ENCODE data around the gene CYP2E1.
"Not testable (repeated sequence)": the region's sequence is repeated elsewhere in the genome, so short reads cannot be mapped to it uniquely, and the experiment has no call there.

The CYP2E1 gene

DNA sequence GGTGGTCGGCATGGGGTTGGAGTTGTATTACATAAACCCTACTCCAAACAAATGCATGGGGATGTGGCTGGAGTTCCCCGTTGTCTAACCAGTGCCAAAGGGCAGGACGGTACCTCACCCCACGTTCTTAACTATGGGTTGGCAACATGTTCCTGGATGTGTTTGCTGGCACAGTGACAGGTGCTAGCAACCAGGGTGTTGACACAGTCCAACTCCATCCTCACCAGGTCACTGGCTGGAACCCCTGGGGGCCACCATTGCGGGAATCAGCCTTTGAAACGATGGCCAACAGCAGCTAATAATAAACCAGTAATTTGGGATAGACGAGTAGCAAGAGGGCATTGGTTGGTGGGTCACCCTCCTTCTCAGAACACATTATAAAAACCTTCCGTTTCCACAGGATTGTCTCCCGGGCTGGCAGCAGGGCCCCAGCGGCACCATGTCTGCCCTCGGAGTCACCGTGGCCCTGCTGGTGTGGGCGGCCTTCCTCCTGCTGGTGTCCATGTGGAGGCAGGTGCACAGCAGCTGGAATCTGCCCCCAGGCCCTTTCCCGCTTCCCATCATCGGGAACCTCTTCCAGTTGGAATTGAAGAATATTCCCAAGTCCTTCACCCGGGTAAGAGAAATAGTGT lies at the start of gene CYP2E1:
CYP2E1 (plus strand) TSS at position 407 of the 632 bp plus-strand sequence; CDS start at position 440, 33 bp downstream.
- no peak for DNase-seq

DNA sequence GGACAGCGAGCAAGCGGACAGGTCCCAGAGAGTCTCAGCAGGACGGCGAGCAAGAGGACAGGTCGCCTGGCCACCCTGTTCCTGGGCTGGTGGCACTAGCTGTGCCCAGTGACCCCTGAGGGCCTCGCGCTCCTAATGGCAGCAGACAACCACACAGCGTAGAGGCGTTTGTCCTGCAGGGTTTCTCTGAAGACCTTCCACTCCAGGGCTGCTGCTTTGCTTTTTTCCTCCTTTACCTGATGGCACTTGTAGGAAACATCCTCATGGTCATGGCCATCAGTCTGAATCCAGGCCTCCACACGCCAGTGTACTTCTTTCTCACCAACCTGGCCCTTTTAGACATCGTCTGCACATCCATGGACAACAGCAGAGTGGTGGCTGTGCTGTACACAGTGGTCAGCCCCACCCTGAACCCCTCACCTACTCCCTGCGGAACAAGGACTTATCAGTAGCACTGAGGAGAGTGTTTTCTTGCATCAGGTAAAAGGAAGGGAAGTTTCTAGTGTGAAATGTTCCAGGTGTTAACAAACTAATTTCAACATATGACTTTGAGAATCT lies 46.0 kb upstream of the CYP2E1 start:
- no peak for DNase-seq

DNA sequence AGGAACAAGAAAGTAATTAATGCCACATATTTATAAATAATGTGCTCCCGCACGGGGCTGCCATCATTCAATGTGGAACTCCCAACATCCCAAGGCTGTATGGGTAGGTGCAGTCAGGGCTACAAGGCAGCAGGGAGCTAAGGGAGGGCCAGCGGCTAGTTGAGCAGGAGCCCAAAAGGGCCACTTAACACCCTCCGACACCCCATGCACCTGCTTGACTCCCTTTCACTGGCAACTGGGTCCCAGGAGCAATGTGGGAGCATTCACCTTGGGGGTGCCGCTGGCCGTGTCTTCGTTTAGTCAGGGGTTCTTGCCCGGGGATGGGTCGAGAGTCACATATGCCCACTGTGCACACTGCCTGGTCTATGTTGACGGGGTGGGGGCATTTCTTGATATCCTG lies 45.5 kb upstream of the CYP2E1 start:
- no peak for DNase-seq

DNA sequence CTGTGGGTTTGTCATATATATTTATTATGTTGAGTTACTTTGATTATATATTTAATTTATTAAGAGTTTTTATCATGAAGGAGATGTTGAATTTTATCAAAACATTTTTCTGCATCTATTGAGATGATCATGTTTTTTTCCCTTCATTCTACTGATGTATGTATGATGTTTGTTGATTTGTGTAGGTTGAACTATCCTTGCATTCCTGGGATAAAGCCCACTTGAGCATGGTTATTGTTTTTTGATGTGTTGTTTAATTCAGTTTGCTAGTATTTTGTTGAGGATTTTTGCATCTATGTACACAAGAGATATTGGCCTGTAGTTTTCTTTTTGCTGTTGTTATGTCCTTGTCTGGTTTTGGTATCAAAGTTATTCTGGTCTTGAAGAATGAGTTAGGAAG lies 42.3 kb upstream of the CYP2E1 start:
- DNase-seq, result no peak

DNA sequence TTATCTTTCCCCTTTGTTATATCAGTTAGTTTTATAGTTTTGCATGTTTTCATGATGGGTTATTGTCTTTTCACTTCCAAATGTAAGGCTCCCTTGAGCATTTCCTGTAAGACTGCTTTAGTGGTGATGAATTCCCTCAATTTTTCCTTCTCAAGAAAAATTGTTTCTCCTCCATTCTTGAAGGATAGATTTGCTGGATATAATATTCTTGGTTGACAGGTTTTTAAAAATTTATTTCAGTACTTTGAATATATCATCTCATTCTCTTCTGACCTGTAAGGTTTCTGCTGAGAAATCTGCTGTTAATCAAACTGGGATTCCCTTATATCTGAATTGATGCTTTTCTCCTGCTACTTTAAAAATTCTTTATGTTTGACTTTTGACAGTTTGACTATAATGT lies 40.1 kb upstream of the CYP2E1 start:
- no peak for DNase-seq

DNA sequence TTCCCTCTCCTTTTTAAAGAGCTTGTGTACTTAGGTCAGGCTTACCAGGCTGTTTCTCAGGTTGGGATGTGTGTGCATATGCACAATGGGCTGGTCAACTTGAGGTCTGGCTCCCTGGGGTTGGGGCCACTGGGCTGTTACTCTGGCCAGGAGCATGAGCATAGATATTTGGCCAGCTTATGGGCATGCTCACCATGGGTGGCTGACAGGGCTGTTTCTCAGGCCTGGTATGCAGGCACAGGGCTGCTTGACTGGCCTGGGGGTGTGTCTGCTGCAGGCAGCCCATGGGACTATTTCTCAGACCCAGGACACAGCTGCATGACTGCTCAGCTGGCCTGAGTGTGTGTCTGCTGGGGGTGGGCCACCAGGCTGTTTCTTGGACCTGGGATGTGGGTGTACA lies 38.8 kb upstream of the CYP2E1 start:
- DNase-seq, result no peak

DNA sequence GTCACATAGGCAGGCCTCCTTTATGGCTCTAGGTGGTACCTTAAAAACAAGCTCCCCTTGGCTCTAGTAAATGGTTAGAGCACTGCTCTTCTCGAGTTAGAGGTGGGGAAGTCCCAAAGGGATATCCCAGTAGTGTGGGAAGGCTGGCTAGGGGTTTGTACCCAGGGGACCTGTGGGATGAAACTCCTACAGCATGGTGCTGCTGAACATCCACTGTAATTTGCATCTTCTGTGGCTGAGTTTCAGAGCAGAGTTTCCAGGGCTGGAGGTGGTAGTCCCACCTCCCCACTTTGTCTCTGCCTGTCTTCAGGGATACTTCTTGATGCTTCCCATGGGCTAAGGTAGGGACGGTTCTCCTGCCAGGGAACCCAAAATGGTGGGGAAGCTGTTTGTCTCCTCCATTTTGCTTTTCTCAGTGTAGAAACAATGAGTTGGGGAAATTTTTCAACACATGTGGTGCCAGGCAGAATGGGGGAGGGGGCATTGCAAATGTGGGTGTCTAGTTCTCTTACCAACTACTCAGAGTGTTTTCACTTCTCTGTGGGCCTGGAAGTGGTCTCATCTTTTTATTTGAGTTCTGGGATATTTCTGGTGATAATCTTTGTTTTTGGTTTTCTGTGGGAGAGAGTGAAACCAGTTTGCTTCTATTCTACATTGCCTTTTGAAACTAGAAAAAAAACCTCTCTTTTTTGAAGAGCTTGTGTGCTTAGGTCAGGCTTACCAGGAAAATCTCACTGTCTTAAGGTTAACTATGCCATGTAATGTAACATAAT lies 37.2 kb upstream of the CYP2E1 start:
- no peak for DNase-seq

DNA sequence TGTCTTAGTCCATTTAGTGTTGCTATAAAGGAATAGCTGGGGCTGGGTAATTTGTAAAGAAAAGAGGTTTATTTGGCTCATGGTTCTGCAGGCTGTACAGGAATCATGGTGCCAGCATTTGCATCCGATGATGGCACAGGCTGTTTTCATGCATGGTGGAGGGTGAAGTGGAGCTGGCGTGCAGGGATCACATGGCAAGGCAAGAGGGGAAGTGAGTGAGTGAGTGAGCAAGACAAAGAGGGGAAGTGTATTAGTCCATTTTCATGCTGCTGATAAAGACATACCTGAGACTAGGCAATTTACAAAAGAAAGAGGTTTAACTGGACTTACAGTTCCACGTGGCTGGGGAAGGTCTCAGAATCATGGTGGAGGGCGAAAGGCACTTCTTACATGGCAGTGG lies 33.6 kb upstream of the CYP2E1 start:
- DNase-seq, result not testable (repeated sequence)

DNA sequence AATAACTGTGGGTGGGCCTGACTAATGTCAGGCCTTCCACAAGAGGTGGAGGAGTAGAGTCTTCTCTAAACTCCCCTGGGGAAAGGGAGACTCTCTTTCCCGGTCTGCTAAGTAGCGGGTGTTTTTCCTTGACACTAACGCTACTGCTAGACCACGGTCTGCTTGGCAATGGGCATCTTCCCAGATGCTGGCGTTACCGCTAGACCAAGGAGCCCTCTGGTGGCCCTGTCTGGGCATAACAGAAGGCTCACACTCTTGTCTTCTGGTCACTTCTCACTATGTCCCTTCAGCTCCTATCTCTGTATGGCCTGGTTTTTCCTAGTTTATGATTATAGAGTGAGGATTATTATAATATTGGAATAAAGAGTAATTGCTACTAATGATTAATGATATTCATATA lies 29.8 kb upstream of the CYP2E1 start:
- not testable (repeated sequence) for DNase-seq

DNA sequence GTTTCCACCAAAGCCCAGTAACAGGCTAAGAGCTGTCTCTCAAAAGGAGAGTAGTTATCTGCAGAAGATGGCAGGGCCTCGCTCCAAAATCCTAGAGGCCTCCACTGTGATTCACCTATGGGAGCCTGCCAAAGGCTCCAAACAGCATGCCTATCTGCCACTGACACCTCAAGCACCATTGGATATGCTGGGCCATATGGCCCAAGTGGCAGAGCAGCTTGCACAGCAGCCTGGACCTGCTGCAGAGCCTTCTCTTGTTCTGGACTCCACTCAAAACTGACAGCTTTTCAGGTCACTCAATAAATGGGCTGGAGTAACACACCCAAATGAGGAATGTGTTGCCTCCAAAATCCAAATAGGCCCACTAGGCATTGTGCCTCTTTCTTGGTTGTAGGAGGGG lies 28.0 kb upstream of the CYP2E1 start:
- DNase-seq, result not testable (repeated sequence)

DNA sequence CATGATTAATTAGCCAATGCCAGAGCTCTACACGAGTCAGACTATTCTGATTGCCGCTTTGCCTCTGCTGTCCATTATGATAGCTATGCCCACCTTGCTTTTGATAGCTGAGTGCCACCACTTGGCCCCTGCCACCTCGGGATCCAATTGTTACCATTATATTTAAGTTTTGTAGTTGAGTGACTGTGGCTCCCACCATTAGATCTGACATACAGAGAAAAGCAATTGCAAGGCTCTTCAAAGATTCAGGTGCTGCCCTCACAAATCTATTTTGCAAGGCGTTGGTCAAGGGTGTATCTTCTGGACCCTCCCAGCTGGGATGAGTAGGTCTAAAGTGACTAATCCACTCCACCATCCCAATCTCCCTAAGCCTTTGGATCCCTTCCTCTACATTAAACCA lies 26.3 kb upstream of the CYP2E1 start:
- not testable (repeated sequence) for DNase-seq

DNA sequence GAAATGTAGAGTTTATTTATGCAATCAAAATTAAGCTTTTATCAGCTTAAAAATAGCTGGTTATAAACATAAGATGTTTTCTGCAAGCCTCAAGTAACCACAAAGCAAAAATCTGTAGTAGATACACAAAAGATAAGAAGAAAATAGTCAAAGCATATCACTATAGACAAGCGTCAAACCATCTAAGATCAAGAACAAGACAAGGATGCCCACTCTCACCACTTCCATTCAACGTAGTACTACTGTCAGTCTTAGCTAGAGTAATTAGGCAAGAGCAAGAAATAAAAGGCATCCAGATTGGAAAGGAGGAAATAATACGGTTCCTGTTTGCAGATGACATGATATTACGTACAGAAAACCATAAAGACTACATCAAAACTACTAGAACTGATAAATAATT lies 17.5 kb upstream of the CYP2E1 start:
- DNase-seq, result no peak

DNA sequence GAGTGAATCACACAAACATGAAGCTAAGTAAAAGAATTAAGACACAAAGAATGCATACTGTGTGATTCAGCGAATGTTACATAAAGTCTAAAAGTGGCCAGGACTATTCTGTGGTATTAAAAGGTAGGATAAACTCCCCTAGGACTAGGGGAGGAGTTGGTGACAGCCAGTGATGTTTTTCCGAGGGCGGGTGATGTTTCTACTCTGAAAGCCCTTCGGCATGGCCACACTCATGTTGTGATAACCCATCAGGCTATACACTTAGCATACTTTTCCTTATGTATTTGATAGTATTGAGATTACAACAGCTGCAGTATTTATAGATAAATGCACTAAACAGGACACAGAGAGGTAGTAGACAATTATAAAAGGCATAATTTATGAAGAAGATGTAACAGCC lies 15.8 kb upstream of the CYP2E1 start:
- DNase-seq, result no peak

DNA sequence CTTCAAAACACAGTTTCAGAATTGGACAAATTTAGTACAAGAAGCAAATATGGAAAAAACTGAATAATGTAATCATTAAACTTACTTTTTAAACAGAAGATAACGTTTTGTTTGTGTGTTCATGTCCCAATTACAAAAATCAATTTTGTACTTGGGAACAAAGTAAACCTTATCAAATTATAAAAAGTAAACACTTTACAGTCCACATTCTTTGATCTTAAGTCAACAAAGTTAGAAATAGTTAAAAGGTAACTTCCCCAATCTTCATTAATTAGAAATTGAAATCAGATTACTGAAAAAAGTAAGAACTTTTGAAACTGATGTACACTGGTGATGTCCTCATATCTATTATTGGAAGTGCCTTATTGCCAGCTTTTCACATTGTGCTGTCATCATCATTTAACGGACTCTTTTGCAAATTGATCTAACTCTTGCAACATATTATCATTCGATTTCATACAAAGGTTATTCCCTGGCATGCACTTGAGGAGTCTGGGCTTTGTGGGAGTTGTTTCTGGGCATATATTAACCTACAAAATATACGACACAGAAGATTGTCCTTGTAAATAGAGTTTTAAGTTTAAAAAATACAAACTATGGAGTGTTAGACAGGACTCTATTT lies 15.1 kb upstream of the CYP2E1 start:
- DNase-seq, result no peak

DNA sequence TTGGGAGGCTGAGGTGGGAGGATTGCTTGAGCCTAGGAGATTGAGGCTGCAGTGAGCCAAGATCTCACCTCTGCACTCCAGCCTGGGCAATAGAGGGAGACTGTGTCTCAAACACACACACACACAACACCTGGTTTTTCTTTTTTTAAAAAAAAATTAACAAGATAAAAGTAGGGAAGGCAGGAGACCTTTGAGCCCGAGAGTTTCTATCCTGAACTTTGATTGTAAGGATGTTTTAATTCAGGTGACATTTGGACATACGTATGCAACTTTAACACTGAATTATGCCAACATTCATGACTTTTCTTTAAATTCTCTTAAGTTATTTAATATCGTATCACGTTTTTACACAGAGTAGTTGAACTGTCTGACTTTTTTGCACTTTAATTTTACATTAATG lies 11.7 kb upstream of the CYP2E1 start:
- no peak for DNase-seq

DNA sequence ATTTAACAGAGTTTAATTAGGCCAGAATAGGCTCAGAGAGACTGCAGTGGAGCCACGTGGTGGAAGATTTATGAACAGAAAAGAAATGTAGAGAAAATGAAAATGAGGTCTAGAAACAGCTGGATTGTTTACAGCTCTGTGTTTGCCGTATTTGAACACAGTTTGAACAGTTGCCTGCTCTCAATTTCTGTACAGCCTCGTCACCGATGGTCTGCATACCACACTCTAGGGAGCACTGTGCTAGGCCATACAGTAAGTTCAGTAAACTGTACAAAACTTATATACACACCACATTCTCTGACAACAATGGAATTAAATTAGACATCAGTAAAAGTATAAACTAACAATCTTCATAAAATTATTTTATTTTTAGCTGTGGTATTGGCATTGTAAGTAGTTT lies 11.1 kb upstream of the CYP2E1 start:
- no peak for DNase-seq

DNA sequence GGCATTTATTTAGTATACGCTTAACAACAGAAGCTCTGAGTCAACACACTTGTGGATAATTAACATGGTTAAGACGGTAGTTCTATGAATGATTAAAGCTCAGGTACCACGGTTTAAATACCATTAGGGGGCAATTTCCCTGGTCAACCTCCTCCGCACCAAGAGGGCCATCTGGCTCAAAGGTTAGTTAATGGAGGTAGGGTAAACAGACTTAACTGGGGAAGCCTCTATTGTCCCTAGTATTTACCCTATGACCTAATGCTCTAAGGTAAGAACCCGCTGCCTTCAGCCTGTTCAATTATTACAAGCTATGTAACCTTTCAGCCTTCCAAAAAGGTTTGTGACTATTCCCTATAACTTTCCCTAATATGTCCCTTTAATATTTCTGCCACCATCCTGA lies 8.6 kb upstream of the CYP2E1 start:
- DNase-seq, result not testable (repeated sequence)

DNA sequence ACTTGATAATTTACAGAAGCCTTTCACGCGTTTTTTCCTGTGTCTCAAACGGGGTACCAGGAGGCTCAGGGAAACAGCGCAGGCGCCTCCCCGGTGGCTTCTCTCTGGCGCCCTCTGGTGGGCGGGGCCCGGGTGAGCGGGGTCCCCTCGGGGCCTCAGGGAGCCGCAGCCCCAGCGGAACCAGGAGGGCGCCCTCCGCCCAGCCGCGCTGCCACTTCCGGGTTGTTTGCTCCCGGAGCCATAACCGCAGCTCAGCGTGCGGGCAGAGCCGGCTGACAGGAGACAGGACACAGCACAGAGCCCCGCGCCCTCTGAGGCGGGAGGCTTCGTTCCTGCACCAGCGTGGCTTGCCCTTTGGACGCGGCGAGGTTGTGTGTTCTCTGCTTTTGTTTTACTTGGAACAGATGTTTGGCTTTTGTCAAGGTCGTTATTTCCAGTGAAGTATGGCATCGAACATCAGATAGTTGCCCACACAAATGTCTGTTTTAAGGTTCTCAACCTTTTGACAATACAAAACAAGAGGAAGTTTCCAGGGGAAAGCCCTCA lies 6.9 kb upstream of the CYP2E1 start:
- peak; percentile 3 for DNase-seq

DNA sequence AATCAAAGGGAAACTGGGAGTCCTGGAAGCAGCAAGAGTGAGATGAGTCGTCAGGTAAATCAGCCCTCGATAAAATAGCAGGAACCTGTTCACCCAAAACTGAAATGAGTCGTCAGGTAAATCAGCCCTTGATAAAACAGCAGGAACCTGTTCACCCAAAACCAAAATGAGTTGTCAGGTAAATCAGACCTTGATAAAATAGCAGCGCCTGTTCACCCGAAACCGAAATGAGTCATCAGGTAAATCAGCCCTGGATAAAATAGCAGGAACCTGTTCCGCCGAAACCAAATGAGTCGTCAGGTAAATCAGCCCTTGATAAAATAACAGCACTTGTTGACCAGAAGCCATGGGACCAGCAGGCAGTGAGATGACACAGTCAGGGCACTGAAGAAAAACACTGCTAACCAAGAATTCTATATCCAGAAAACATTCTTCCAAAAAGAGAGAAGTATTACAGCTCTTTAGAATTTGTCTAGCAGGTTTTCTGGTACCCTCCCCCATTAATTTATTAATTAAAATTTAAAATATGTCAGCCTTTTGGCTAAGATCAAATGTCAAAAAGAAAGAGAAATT lies 3.4 kb upstream of the CYP2E1 start:
- no peak for DNase-seq

DNA sequence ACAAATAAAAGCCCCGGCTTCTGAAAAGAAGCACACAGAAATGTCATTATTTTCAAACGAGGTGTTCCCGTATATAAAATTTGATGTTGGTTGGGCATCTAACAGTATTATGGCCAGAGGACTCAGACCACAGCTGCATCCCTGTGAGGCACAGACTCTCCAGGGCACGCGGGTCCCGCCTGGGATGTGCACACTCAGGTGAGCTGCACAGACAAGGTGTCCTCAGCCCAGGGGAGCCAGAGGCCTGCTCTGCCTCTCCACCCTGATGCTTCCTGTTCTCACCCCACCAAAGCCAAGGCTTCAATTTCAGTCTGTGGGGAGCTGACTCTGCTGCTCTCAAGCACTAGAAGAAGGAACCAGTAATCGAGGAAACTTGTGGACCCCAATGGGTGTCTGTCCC lies 1.7 kb upstream of the CYP2E1 start:
- DNase-seq, result no peak

DNA sequence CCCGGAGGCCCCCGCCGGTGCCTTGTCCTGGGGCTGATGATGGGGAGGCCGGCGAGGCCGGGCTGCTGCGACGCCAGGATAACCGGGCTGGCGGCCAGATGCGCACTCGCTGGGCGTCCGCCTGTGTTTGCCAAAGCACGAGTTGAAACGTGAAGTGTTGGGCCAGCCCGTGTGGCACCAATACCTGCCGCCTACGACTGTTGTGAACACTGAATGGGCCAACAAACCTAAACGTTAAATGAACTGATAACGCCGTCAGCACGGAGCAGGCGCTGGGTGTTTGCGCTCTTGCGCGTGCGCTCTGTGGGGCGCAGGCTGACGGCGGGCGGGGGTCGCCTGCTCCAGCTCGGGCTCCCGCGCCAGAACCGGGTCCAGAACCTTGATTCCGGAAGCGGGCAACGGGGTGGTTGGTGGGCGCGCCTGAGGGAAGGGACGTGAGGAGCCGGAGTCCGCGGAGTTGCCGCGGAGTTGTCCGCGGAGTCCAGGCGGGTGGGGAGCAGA lies 658 bp downstream of the CYP2E1 start:
- no peak for DNase-seq

DNA sequence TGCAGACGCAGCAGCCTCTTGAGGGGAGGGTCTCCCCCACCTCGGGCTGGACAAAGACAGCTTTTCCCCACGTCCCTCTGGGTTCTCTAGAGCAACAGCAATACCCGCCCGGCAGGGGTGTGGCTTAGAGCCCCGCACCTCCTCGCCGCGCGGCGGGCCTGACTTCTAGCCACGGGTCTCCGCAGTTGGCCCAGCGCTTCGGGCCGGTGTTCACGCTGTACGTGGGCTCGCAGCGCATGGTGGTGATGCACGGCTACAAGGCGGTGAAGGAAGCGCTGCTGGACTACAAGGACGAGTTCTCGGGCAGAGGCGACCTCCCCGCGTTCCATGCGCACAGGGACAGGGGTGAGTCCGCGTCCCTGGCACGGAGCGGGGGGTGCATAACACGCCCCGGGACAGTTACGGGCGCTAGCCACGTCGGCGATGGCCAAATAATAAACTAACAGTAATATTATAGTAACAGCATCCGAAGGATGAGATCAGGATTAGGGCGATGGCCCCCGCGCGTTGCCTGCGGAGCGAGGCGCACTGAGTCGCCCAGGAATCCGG lies 1.2 kb downstream of the CYP2E1 start:
- DNase-seq, result no peak
